GM23338 (cell line): ENCODE measurements around the gene KCNAB2. TPM values are rescaled to one million over a fixed set of nuclear protein-coding genes. Genes with fewer than 3 reads are reported as not detected.

ENCODE experiments used
- ATAC-seq: fragments of 200-7000 bp; cut with Tn5 transposase; 3 replicates; pipeline ENCODE4 v1.9.1; 2020
- DNase-seq: peaks from one replicate; pipeline ENCODE4 v3.0.0-alpha.2; 2015; ENCODE audit warnings: low spot score
- H2AFZ ChIP-seq: fragments of 200-600 bp; sonication (generic); 2 replicates; pipeline ENCODE4 v1.8.0; 2016; ENCODE audit warnings: antibody characterized with exemption, mild to moderate bottlenecking, moderate library complexity
- H3F3A ChIP-seq: fragments of 200-600 bp; sonication (generic); replicated peaks from 2 replicates; pipeline ENCODE4 v1.8.0; 2017; ENCODE audit warnings: antibody characterized with exemption, mixed run types, low read depth
- H3K27ac ChIP-seq: fragments of 200-600 bp; sonication (generic); 2 replicates; pipeline ENCODE4 v1.6.1; 2016; ENCODE audit warnings: low read depth
- H3K27me3 ChIP-seq: fragments of 200-600 bp; sonication (generic); 2 replicates; pipeline ENCODE4 v1.8.0; 2016; ENCODE audit warnings: mild to moderate bottlenecking, mixed run types, moderate library complexity; ENCODE audit not compliant: insufficient read depth
- H3K36me3 ChIP-seq: fragments of 200-600 bp; sonication (generic); 2 replicates; pipeline ENCODE4 v1.8.0; 2016; ENCODE audit warnings: mild to moderate bottlenecking; ENCODE audit not compliant: insufficient read depth
- H3K4me1 ChIP-seq: fragments of 200-600 bp; sonication (generic); 2 replicates; pipeline ENCODE4 v1.8.0; 2016; ENCODE audit warnings: mild to moderate bottlenecking, moderate library complexity; ENCODE audit not compliant: insufficient read depth
- H3K4me2 ChIP-seq: fragments of 200-600 bp; sonication (generic); 2 replicates; pipeline ENCODE4 v1.7.1; 2017; ENCODE audit warnings: mixed run types
- H3K4me3 ChIP-seq: fragments of 200-600 bp; sonication (generic); 2 replicates; pipeline ENCODE4 v1.6.1; 2016; ENCODE audit warnings: mixed run types
- H3K79me2 ChIP-seq: fragments of 200-600 bp; sonication (generic); replicated peaks from 2 replicates; pipeline ENCODE4 v1.8.0; 2017; ENCODE audit warnings: mild to moderate bottlenecking; ENCODE audit not compliant: insufficient read depth
- H3K9me2 ChIP-seq: fragments of 200-600 bp; sonication (generic); 2 replicates; pipeline ENCODE4 v1.8.0; 2017; ENCODE audit not compliant: insufficient read depth
- H4K20me1 ChIP-seq: fragments of 200-600 bp; sonication (generic); replicated peaks from 2 replicates; pipeline ENCODE4 v1.8.0; 2017; ENCODE audit warnings: mild to moderate bottlenecking; ENCODE audit not compliant: insufficient read depth
- H3K27ac Mint-ChIP-seq: 2 replicates; pipeline ENCODE4 v1.8.0; 2020; ENCODE audit warnings: inconsistent platforms, mild to moderate bottlenecking, moderate library complexity, mixed read lengths
- H3K27me3 Mint-ChIP-seq: 3 replicates; pipeline ENCODE4 v1.8.0; 2022; ENCODE audit warnings: low read depth, mild to moderate bottlenecking, moderate library complexity, mixed read lengths, inconsistent platforms; ENCODE audit not compliant: insufficient read depth, poor library complexity
- H3K36me3 Mint-ChIP-seq: 3 replicates; pipeline ENCODE4 v1.8.0; 2021; ENCODE audit warnings: low read depth, mild to moderate bottlenecking, inconsistent platforms, moderate library complexity, mixed read lengths
- H3K4me1 Mint-ChIP-seq: 3 replicates; pipeline ENCODE4 v1.8.0; 2020; ENCODE audit warnings: mild to moderate bottlenecking, inconsistent platforms, mixed read lengths
- H3K4me3 Mint-ChIP-seq: 3 replicates; pipeline ENCODE4 v1.8.0; 2021; ENCODE audit warnings: moderate library complexity, mild to moderate bottlenecking, inconsistent platforms, mixed read lengths
- H3K9me3 Mint-ChIP-seq: 3 replicates; pipeline ENCODE4 v1.8.0; 2020; ENCODE audit warnings: moderate library complexity, mild to moderate bottlenecking, inconsistent platforms, mixed read lengths
- CREB1 ChIP-seq: fragments of 250-450 bp; sonication (Bioruptor Pico); IDR thresholded peaks from 2 replicates; pipeline ENCODE4 v1.5.0; 2020; ENCODE audit warnings: low read depth, mild to moderate bottlenecking, moderate library complexity
- ETS1 ChIP-seq: IDR thresholded peaks from 2 replicates; pipeline ENCODE4 v1.6.1; 2016; ENCODE audit warnings: antibody characterized with exemption
- EZH2phosphoT487 ChIP-seq: fragments of 200-600 bp; sonication (generic); IDR thresholded peaks from one replicate; pipeline ENCODE4 v1.8.1; 2018; ENCODE audit warnings: antibody characterized with exemption; ENCODE audit not compliant: unreplicated experiment
- NANOG ChIP-seq: IDR thresholded peaks from 2 replicates; pipeline ENCODE4 v1.6.1; 2016; ENCODE audit warnings: antibody characterized with exemption, borderline replicate concordance
- POLR2AphosphoS5 ChIP-seq: IDR thresholded peaks from 2 replicates; pipeline ENCODE4 v1.6.1; 2016; ENCODE audit warnings: antibody characterized with exemption, low read depth
- STAT1 ChIP-seq: IDR thresholded peaks from one replicate; pipeline ENCODE4 v1.6.1; 2016; ENCODE audit warnings: antibody characterized with exemption; ENCODE audit not compliant: unreplicated experiment
- ZNF331 ChIP-seq: fragments of 250-450 bp; sonication (Bioruptor Pico); IDR thresholded peaks from 2 replicates; pipeline ENCODE4 v1.5.0; 2020; ENCODE audit warnings: low read depth, mild to moderate bottlenecking, moderate library complexity
- ZNF462 ChIP-seq: fragments of 250-450 bp; sonication (Bioruptor Pico); IDR thresholded peaks from 2 replicates; pipeline ENCODE4 v1.5.0; 2020; ENCODE audit warnings: mild to moderate bottlenecking, moderate library complexity
- polyA plus RNA-seq: library from polyadenylated mRNA; unstranded; fragments of >200 nt; fragmentation: Nextera tagmentation; extraction: Ambion mirVana; gene quantifications from 2 replicates; pipeline ENCODE4 v1.2.1, GENCODE V29; 2016
- total RNA-seq: library from RNA; depleted of rRNA; stranded (reverse); fragments of >200 nt; shearing (Covaris generic); gene quantifications from 2 replicates; pipeline ENCODE4 v1.2.3, GENCODE V29; 2014

The KCNAB2 gene
- total and polyA plus RNA-seq, 2 experiments from 2014 or later = 3.0 to 3.7 TPM

- Mint-ChIP-seq H3K4me3 (no peak overlapping the region), H3K27ac (no peak overlapping the region), H3K4me1 (peaks cover 16% of the 10 kb centered on the region), H3K9me3 (peaks cover 3% of the 10 kb centered on the region; the same call in 1 of the 3 replicates), H3K36me3 (no peaks in the 10 kb centered on the region), H3K27me3 (peaks cover 13% of the 10 kb centered on the region)
- no peak for TF ChIP-seq POLR2AphosphoS5
- H3K27ac ChIP-seq = no peak overlapping the region
- no peak overlapping the region for H2AFZ ChIP-seq
- H3K27me3 ChIP-seq = no peaks in the 10 kb centered on the region
- no peaks in the 10 kb centered on the region for H3K4me1 ChIP-seq
- no peaks in the 10 kb centered on the region for H3K79me2 ChIP-seq
- ATAC-seq (no peak), DNase-seq (no peak)
- no peak overlapping the region for H3K4me2 ChIP-seq
- H3K9me2 ChIP-seq = no peaks in the 10 kb centered on the region
- H4K20me1 ChIP-seq = no peaks in the 10 kb centered on the region; the same call in 1 of the 2 replicates
- no peak overlapping the region for H3K4me3 ChIP-seq
- H3K36me3 ChIP-seq = no peaks in the 10 kb centered on the region
- H3F3A ChIP-seq = no peaks in the 10 kb centered on the region
Measured at GRCh38 chr1:6008084-6008415, 37.6 kb upstream of the KCNAB2 start.

GRCh38 chr1:6008696-6009095, 37.0 kb upstream of the KCNAB2 start:
- no peak for TF ChIP-seq POLR2AphosphoS5
- ATAC-seq = no peak
- DNase-seq = no peak
- Histone ChIP-seq H3K27ac (no peak overlapping the region), H3K4me2 (no peak overlapping the region), H2AFZ (no peak overlapping the region), H3K27me3 (no peaks in the 10 kb centered on the region), H4K20me1 (no peaks in the 10 kb centered on the region; the same call in 1 of the 2 replicates), H3K4me3 (no peak overlapping the region), H3F3A (no peaks in the 10 kb centered on the region), H3K79me2 (no peaks in the 10 kb centered on the region), H3K9me2 (no peaks in the 10 kb centered on the region), H3K36me3 (no peaks in the 10 kb centered on the region), H3K4me1 (no peaks in the 10 kb centered on the region)
- Mint-ChIP-seq H3K9me3 (peaks cover 3% of the 10 kb centered on the region; the same call in 1 of the 3 replicates), H3K4me3 (no peak overlapping the region), H3K27me3 (peaks cover 13% of the 10 kb centered on the region), H3K4me1 (peaks cover 11% of the 10 kb centered on the region), H3K36me3 (no peaks in the 10 kb centered on the region), H3K27ac (no peak overlapping the region)

GRCh38 chr1:6009120-6010040, 36.3 kb upstream of the KCNAB2 start:
- Histone ChIP-seq H3K4me3 (no peak overlapping the region), H3K9me2 (no peaks in the 10 kb centered on the region), H3F3A (no peaks in the 10 kb centered on the region), H3K27me3 (no peaks in the 10 kb centered on the region), H3K4me1 (no peaks in the 10 kb centered on the region), H3K79me2 (no peaks in the 10 kb centered on the region), H4K20me1 (no peaks in the 10 kb centered on the region), H3K4me2 (no peak overlapping the region), H3K27ac (no peak overlapping the region), H3K36me3 (no peaks in the 10 kb centered on the region), H2AFZ (no peak overlapping the region)
- Mint-ChIP-seq H3K36me3 (no peaks in the 10 kb centered on the region), H3K4me1 (peaks cover 5% of the 10 kb centered on the region), H3K27me3 (peaks cover 12% of the 10 kb centered on the region), H3K27ac (no peak overlapping the region), H3K4me3 (no peak overlapping the region), H3K9me3 (peaks cover 3% of the 10 kb centered on the region; the same call in 1 of the 3 replicates)
- no peak for DNase-seq
- TF ChIP-seq POLR2AphosphoS5 (no peak), EZH2phosphoT487 (no peak), ETS1 (no peak), NANOG (no peak), ZNF462 (no peak), CREB1 (CRISPR knock-in tag) (no peak), STAT1 (no peak), ZNF331 (CRISPR knock-in tag) (no peak)
- no peak for ATAC-seq
